RWPE2 (cell line): Measurements from ENCODE around the gene TOMM70.

Experiments used
- ATAC-seq: fragments of 200-7000 bp; cut with Tn5 transposase; 3 replicates; pipeline ENCODE4 v1.9.1; 2021; ENCODE audit warnings: low read depth
- DNase-seq: peaks from one replicate; pipeline ENCODE4 v3.0.0-alpha.2; 2020; ENCODE audit warnings: low spot score
- H3K27ac ChIP-seq: fragments of 450-650 bp; 2 replicates; pipeline ENCODE4 v1.5.1; 2017; ENCODE audit warnings: mild to moderate bottlenecking; ENCODE audit not compliant: poor library complexity, severe bottlenecking
- H3K27me3 ChIP-seq: fragments of 250-450 bp; sonication (Bioruptor Pico); 2 replicates; pipeline ENCODE4 v1.5.1; 2021; ENCODE audit warnings: mild to moderate bottlenecking, moderate library complexity; ENCODE audit not compliant: insufficient read depth, poor library complexity, severe bottlenecking
- H3K36me3 ChIP-seq: fragments of 250-450 bp; sonication (Bioruptor Pico); 2 replicates; pipeline ENCODE4 v1.5.1; 2020; ENCODE audit warnings: low read depth, mild to moderate bottlenecking, moderate library complexity
- H3K4me1 ChIP-seq: fragments of 250-450 bp; sonication (Bioruptor Pico); 2 replicates; pipeline ENCODE4 v1.5.1; 2021; ENCODE audit warnings: mild to moderate bottlenecking, moderate library complexity; ENCODE audit not compliant: insufficient read depth, poor library complexity, severe bottlenecking
- H3K4me3 ChIP-seq: fragments of 250-450 bp; sonication (Bioruptor Pico); 2 replicates; pipeline ENCODE4 v1.5.1; 2021; ENCODE audit warnings: mild to moderate bottlenecking, moderate library complexity; ENCODE audit not compliant: severe bottlenecking
- H3K9me3 ChIP-seq: fragments of 250-450 bp; sonication (Bioruptor Pico); 2 replicates; pipeline ENCODE4 v1.5.1; 2021; ENCODE audit warnings: mild to moderate bottlenecking, moderate library complexity; ENCODE audit not compliant: severe bottlenecking
- CTCF ChIP-seq: fragments of 450-650 bp; IDR thresholded peaks from one replicate; pipeline ENCODE4 v1.5.1; 2017; ENCODE audit warnings: mild to moderate bottlenecking, moderate library complexity; ENCODE audit not compliant: poor library complexity, severe bottlenecking

TOMM70 gene

DNA sequence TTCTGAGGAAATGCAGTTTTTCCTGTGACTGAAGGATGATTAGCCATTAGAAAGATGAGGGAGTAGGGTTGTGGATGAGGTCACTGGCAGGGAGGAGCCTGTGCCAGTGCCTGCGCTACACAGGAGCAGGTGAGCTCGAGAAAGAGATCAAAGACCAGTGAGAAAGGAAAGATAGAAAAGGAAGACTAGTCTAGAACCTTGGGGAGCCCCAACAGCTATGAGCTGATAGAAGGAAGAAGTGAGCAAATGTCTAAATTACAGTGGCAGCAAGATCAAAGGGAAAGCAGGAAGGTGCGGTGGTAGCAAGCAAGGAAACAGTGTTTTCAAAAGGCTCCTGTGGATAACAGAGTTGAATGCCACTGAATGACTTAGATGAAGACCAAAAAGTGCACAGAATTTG lies 40.0 kb upstream of the TOMM70 start:
- Histone ChIP-seq H3K9me3 (no peaks in the 10 kb centered on the region), H3K4me3 (no peak overlapping the region), H3K27me3 (no peaks in the 10 kb centered on the region), H3K27ac (no peak overlapping the region), H3K4me1 (peaks cover 7% of the 10 kb centered on the region), H3K36me3 (no peaks in the 10 kb centered on the region)
- no peak for TF ChIP-seq CTCF
- ATAC-seq (no peak), DNase-seq (no peak)

GRCh38 chr3:100438623-100438974 lies 37.7 kb upstream of the TOMM70 start:
- DNase-seq (no peak), ATAC-seq (0 out of 3 replicates have a peak, but pooled peaks have one; percentile 19)
- Histone ChIP-seq H3K27me3 (no peaks in the 10 kb centered on the region), H3K4me1 (peaks cover 7% of the 10 kb centered on the region), H3K4me3 (no peak overlapping the region), H3K27ac (peak overlapping the region; percentile 32), H3K9me3 (no peaks in the 10 kb centered on the region), H3K36me3 (no peaks in the 10 kb centered on the region)
- TF ChIP-seq CTCF: no peak

DNA sequence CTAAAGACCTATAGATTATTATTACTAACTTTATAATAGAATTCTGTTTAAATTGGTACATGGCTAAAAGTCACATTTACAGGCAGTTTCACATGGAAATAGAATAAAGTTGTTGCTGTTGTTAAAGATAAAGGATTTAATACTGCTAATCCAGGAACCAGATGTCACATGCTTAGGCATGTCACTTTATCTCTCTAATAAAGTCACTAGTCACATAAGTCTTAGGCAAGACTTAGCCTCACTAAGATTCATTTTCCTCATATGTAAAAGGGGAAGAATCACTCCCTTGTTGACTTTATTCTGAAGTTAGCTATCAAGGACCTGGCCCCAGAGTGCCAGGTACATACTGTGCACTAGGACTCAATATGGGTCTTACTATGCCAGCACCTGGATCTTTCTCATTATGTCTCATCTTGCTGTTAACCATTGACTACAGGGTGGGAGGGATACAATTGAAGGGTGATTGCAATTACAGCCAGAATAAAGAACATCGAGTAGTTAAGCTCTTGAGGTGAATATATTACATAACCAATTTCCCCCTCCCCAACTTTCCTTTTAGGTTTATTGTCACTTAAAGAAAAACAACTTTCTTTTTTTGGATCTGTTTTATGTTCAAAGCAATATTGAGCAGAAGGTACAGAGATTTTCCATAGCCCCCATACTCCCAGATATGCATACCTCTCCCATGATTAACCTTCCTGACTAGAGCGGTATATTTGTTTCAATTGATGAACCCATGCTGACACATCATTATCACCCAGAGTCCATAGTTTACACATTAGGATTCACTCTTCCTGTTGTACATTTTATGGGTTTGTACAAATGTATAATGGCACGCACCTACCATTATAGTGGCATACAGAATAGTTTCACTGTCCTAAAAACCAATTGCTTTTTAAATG lies 37.1 kb upstream of the TOMM70 start:
- no peaks in the 10 kb centered on the region for H3K27me3 ChIP-seq
- H3K36me3 ChIP-seq: no peaks in the 10 kb centered on the region
- no peaks in the 10 kb centered on the region for H3K9me3 ChIP-seq
- H3K27ac ChIP-seq: peak overlapping the region; percentile 32
- no peak overlapping the region for H3K4me3 ChIP-seq
- peak; percentile 67; the same call in 1 of the 3 replicates for ATAC-seq
- no peak for DNase-seq
- peaks cover 7% of the 10 kb centered on the region for H3K4me1 ChIP-seq
- no peak for TF ChIP-seq CTCF

GRCh38 chr3:100436951-100437350 lies 36.1 kb upstream of the TOMM70 start:
- peaks cover 7% of the 10 kb centered on the region for H3K4me1 ChIP-seq
- DNase-seq (no peak), ATAC-seq (no peak)
- no peaks in the 10 kb centered on the region for H3K9me3 ChIP-seq
- H3K4me3 ChIP-seq: no peak overlapping the region
- no peaks in the 10 kb centered on the region for H3K36me3 ChIP-seq
- no peak for TF ChIP-seq CTCF
- H3K27ac ChIP-seq: no peak overlapping the region
- no peaks in the 10 kb centered on the region for H3K27me3 ChIP-seq

DNA sequence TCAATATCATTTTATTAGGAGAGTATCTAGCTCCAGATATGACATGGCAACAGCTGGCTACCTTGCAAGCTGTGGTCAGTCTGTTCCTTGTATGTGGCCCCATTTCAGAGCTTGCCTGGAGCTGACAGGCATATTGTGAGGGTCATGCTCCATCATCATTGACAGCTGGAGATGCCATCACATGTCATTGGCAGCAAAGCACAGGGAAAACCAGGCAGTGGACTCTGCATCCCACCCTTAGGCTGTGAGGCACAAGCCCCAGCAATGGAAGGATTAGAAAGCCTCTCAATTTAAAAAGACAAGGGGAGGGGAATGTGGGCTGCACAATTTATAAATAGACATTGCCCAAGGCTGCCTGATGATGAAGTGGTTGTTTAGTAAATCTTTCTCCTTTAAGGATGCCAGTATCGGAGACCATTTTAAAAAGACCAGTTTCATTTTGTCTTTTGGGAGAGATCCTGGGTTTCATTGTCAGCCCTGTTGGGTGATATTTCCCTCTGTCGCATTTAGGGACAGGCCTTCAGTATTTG lies 28.4 kb upstream of the TOMM70 start:
- Histone ChIP-seq H3K4me1 (peaks cover 13% of the 10 kb centered on the region), H3K36me3 (no peaks in the 10 kb centered on the region)
- no peak for ATAC-seq

More for the DNA sequence above, 28.4 kb upstream of the TOMM70 start:
- Histone ChIP-seq H3K9me3 (peaks cover 3% of the 10 kb centered on the region), H3K27ac (no peak overlapping the region), H3K4me3 (no peak overlapping the region), H3K27me3 (no peaks in the 10 kb centered on the region)
- TF ChIP-seq CTCF: no peak
- no peak for DNase-seq
